Psoas muscle (tissue), 8 donors: Measurements from ENCODE around the gene TSACC. TPM values are rescaled to one million over a fixed set of nuclear protein-coding genes. Genes with fewer than 3 reads are reported as not detected.

Experiments used
- ATAC-seq, 4 donors: fragments of 200-7000 bp; cut with Tn5 transposase; one replicate each; pipeline ENCODE4 v1.9.1; 2020; ENCODE audit warnings: moderate library complexity in 3 of 4, mild to moderate bottlenecking in 2 of 4
- DNase-seq, 2 donors: peaks; one replicate each; pipeline ENCODE4 v3.0.0-alpha.2; 2020
- H3K27ac ChIP-seq: fragments of 200-600 bp; one replicate; pipeline ENCODE4 v1.8.0; 2022
- H3K27me3 ChIP-seq, 3 donors: fragments of 200-600 bp in 1 of 3; one replicate each; pipeline versions ENCODE4 v1.6.1 to v1.8.0; 2013 to 2022; ENCODE audit warnings: low read length in 2 of 3, mild to moderate bottlenecking in 2 of 3, moderate library complexity in 1 of 3; ENCODE audit not compliant: insufficient read depth in 3 of 3
- H3K36me3 ChIP-seq, 2 donors: fragments of 200-600 bp in 1 of 2; one replicate each; pipeline versions ENCODE4 v1.6.1 to v1.8.0; 2013 to 2022; ENCODE audit warnings: low read depth in 1 of 2, mild to moderate bottlenecking in 1 of 2, moderate library complexity in 1 of 2; ENCODE audit not compliant: insufficient read depth in 1 of 2
- H3K4me1 ChIP-seq: fragments of 200-600 bp; one replicate; pipeline ENCODE4 v1.8.0; 2022
- H3K4me3 ChIP-seq: fragments of 200-600 bp; one replicate; pipeline ENCODE4 v1.8.0; 2022; ENCODE audit warnings: mild to moderate bottlenecking
- H3K9me3 ChIP-seq: fragments of 200-600 bp; one replicate; pipeline ENCODE4 v1.8.0; 2022
- WGBS, 3 donors: extraction: QIAGEN DNeasy Blood & Tissue Kit; methylation state at CpG; one replicate each; pipeline versions ENCODE4 v1.1.6 to v1.1.7; 2013; 5-methylcytosine and 5-hydroxymethylcytosine counted together
- intact Hi-C, 2 donors: fragments of 100-400 bp; cut with DNase I; formaldehyde crosslinking; loops; one replicate each; pipeline versions ENCODE4 v1.11.0 to v1.14.2; 2022
- polyA plus RNA-seq, 3 donors: library from polyadenylated mRNA; stranded (reverse); fragments of 200-250 nt; gene quantifications; one replicate each; pipeline ENCODE4 v1.2.3, GENCODE V29; 2013
- total RNA-seq, 4 donors: library from RNA; stranded (reverse); fragmentation: NEBNext Ultra II Directional in 2 of 4; extraction: Animal tissue kit (Norgen Biotek cat#: 25700) in 2 of 4; gene quantifications; one replicate each; pipeline versions ENCODE4 v1.2.1 to v1.2.4, GENCODE V29; 2021 to 2023
- TF ChIP-seq, protein P1 (sequence below): fragments of 200-600 bp; IDR thresholded peaks from one replicate; pipeline ENCODE4 v1.8.0; 2022; ENCODE audit warnings: antibody characterized with exemption
- donor health status: healthy with polysubstance abuse.
- donor health status: DM: no; HTN: no; CAD: no; lungs with moderate emphysema.
- donor health status: Bipolar disorder and iron deficiency.
- donor health status: healthy.
- donor health status: DM: yes; HTN: yes; CAD: no.
- donor health status: DM: no; HTN: no; CAD: no.
- donor health status: DM: no; HTN: no; CAD: no.
- donor health status: DM: yes; HTN: yes; CAD: no.

Gene TSACC
- total and polyA plus RNA-seq, 7 donors, result 0.30 to 1.7 (median 0.84) TPM

DNA sequence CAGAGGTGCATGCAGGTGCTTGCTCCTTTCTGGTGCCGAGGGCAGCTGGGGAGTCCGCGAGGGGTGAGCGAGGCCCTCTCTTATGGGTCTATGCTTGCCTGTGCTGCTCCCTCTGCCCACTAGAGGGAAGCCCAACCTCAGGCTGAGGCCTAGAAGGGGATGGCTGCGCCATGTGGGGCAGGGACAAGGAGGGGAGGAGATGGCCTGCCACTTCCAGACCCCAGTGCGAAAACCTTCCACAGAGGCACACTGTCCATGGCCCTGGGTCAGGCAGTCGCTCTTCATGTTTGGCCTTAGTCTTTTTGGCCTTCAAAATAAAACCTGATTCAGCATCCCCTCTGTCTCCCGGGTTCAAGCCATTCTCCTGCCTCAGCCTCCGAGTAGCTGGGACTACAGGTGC, 44.7 kb downstream of the TSACC start:
- WGBS, 3 donors, result 52 to 60% (median 59%) methylated on average over 9 of the region's 9 CpGs
- ATAC-seq (peak; percentile 65 to 87 (median 86)), DNase-seq (peak; percentile 53 to 73)
- H3K36me3 ChIP-seq, result no peaks in the 10 kb centered on the region
- H3K27ac ChIP-seq, result no peak overlapping the region
- TF ChIP-seq, protein P1, sequence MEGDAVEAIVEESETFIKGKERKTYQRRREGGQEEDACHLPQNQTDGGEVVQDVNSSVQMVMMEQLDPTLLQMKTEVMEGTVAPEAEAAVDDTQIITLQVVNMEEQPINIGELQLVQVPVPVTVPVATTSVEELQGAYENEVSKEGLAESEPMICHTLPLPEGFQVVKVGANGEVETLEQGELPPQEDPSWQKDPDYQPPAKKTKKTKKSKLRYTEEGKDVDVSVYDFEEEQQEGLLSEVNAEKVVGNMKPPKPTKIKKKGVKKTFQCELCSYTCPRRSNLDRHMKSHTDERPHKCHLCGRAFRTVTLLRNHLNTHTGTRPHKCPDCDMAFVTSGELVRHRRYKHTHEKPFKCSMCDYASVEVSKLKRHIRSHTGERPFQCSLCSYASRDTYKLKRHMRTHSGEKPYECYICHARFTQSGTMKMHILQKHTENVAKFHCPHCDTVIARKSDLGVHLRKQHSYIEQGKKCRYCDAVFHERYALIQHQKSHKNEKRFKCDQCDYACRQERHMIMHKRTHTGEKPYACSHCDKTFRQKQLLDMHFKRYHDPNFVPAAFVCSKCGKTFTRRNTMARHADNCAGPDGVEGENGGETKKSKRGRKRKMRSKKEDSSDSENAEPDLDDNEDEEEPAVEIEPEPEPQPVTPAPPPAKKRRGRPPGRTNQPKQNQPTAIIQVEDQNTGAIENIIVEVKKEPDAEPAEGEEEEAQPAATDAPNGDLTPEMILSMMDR, result peak; percentile 70
- H3K4me1 ChIP-seq, result no peaks in the 10 kb centered on the region
- intact Hi-C loops, result no loop called here
- H3K4me3 ChIP-seq, result no peak overlapping the region
- no peaks in the 10 kb centered on the region for H3K9me3 ChIP-seq
- H3K27me3 ChIP-seq, result peaks cover 0 to 13% (median 3%) of the 10 kb centered on the region in 3 donors

- Histone ChIP-seq H3K27ac (no peak overlapping the region), H3K4me1 (no peaks in the 10 kb centered on the region), H3K36me3 (no peaks in the 10 kb centered on the region), H3K9me3 (no peaks in the 10 kb centered on the region), H3K27me3 (peaks cover 0 to 23% (median 6%) of the 10 kb centered on the region in 3 donors), H3K4me3 (no peak overlapping the region)
- ATAC-seq, result no peak
- intact Hi-C loops, result no loop called here
- no peak for DNase-seq
- WGBS, 3 donors, result 75 to 89% (median 79%) methylated on average over 3 of the region's 3 CpGs
- TF ChIP-seq, protein P1, result no peak
Observed at GRCh38 chr1:156384007-156384406, 45.7 kb downstream of the TSACC start.

- Histone ChIP-seq H3K36me3 (no peaks in the 10 kb centered on the region), H3K4me3 (no peak overlapping the region), H3K4me1 (no peaks in the 10 kb centered on the region), H3K27ac (no peak overlapping the region), H3K27me3 (peaks cover 0 to 23% (median 6%) of the 10 kb centered on the region in 3 donors), H3K9me3 (no peaks in the 10 kb centered on the region)
- WGBS, 3 donors, result 88 to 97% (median 92%) methylated on average over 5 of the region's 5 CpGs
- TF ChIP-seq, protein P1, result no peak
- DNase-seq (no peak), ATAC-seq (no peak)
- intact Hi-C loops, result loop anchor here (1.0 to 5.0 kb wide), 3 partner anchors 60 to 223 kb away; no protein-coding TSS in a partner anchor
Observed at GRCh38 chr1:156384658-156385057, 46.3 kb downstream of the TSACC start.

DNA sequence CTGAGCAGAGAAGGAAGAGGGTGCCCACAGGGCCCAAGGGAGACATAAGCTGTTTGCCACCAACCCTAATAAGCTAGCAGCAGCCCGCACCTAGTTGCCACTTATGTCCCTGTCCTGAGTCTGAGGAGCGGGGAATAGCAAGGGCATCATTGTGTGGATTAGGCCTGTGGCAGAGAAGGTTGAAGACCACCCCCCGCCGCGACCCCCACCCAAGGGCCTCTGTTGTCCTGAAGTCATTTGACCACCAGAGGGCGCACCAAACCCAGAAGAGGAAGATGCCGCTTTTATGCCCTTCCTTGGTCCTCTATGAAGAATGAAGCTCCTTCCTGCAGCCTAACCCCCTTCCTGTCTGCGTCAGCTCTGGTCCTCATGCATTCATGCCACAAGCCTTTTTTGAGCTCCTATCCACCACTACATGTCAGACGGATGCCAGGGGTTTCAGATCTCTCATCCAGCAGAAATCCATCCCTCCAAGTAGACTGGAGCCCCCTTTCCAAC, 47.3 kb downstream of the TSACC start:
- intact Hi-C loops, result loop anchor here (1.0 to 5.0 kb wide), 3 partner anchors 59 to 222 kb away; no protein-coding TSS in a partner anchor
- DNase-seq (peak; percentile 39 to 72), ATAC-seq (peak; percentile 47 to 85 (median 74))
- 10 to 15% (median 13%) methylated on average over 9 of the region's 9 CpGs for WGBS, 3 donors
- no peak overlapping the region for H3K4me3 ChIP-seq
- TF ChIP-seq, protein P1, result peak; percentile 89
- no peaks in the 10 kb centered on the region for H3K4me1 ChIP-seq
- peaks cover 0 to 31% (median 6%) of the 10 kb centered on the region in 3 donors for H3K27me3 ChIP-seq
- no peaks in the 10 kb centered on the region for H3K9me3 ChIP-seq
- no peaks in the 10 kb centered on the region for H3K36me3 ChIP-seq
- H3K27ac ChIP-seq, result no peak overlapping the region
